Measurements from ENCODE around the gene PKN3. TPM values are rescaled to one million over a fixed set of nuclear protein-coding genes. Genes with fewer than 3 reads are reported as not detected.
A peak's percentile ranks its signal among the peaks of the same experiment; 100 is the strongest.
"Not testable (repeated sequence)": the region's sequence is repeated elsewhere in the genome, so short reads cannot be mapped to it uniquely, and the experiment has no call there.

The PKN3 gene
- polyA plus RNA-seq, 10 donors, result 6.1 to 11.4 (median 8.7) TPM

DNA sequence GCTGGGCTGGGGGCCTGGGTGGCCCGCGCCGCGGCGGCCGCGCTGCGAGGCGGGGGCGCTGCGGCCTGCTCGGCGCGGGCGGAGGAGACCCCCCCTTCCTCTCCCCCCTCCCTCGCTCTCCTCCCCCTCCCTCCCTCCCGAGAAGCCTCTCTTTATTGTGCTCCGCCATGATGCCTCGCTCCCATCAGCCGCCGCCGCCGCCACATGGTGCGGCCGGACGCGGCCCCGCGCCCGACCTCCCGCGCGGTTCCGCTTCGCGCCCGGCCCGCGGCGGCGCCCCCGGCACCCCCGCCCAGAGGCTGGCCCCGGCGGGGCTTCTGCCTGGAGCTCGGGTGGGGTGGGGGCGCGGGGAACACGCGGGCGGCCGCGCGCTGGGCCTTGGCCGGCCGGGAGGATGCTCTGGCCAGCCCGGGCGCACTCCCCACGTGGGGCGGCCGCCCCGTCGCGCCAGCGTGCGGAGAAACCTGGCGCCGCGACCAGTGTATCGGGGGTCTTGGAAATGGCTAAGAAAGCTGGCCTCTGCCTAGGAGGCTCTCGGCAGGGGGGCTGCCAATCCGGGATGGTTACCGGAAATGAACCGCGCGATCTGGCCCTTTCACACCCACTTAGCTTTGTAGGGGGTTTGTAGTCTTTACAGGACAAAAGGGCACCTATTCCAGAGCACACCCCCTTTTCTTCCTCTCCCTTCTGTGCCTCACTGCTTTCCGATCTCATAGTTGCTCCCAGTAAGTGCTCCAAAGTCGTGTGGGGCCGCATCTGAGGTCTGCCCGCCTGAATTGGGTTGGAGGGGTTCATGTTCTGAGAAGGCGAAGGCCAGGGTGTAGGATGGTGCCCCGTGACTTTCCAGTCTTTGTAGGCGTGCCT, 12.3 kb upstream of the PKN3 start:
- DNase-seq, result peak; percentile 36 to 69 (median 66)

DNA sequence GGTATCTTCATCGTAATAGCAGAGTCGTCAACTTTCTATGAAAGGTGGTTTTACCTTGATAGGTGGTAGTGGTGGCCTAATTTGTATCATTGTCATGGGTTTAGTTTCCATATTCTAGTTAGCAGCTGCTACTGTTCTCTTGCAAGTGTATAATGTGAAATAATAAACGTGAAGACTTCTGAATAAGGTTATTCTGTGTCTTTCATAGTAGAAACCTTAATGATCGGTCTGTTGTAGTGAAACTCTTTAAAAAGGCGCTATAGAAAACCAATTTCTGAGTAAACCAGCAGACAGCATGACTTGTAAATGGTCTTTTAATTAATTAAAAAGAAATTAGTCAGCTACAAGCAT, 11.6 kb upstream of the PKN3 start:
- no peak for DNase-seq

GRCh38 chr9:128693738-128694137, 8.6 kb upstream of the PKN3 start:
- DNase-seq, result not testable (repeated sequence)

DNA sequence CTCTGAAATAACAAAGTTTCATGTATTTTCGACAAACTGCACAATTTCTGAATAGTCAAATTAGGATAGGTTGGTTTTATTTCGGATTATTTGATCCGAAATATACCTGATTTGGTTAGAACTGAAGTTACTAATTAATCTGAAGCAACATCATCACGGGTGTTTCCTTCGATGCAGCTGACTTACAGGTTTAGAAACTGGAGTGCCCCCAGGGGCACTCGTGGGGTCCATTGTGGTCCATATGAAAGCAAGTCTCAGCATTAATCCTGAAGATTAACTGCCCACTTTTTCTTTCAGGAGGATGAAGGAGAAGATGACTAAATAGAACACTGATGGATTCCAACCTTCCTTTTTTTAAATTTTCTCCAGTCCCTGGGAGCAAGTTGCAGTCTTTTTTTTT, 8.0 kb upstream of the PKN3 start:
- DNase-seq, result no peak

- no peak for DNase-seq
These were observed 5.2 kb upstream of the PKN3 start for GRCh38 chr9:128696923-128697707.

- DNase-seq, result not testable (repeated sequence)
These were observed 3.1 kb upstream of the PKN3 start for GRCh38 chr9:128699096-128699795.

DNA sequence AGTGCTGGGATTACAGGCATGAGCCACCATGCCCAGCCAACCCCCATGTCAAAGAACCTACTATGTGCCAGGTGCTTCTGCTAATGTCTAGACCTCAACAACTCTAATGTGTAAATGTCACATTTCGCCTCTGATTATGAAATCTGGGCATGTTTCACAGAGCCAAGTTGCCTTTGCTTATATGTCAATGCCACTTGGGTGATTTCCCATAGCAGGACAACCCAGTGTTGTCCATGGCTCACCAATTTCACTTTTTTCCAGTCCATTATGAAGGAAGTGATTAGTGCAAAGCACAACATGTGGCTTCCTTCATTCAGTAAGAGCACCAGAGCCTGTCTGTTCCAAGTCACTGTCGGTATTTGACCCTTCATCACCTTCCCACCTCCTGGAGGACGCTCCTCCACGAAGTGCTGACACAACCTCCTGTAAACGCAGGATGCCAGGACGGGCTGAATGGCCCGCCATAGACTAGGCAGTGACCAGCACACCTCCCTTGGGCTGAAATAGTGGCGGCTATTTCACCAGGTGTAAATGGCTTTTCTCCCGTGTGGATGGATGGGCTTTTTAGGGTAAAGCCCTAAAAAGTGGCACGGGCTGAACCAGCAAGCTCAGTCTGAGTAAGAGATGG, 962 bp upstream of the PKN3 start:
- no peak for DNase-seq

DNA sequence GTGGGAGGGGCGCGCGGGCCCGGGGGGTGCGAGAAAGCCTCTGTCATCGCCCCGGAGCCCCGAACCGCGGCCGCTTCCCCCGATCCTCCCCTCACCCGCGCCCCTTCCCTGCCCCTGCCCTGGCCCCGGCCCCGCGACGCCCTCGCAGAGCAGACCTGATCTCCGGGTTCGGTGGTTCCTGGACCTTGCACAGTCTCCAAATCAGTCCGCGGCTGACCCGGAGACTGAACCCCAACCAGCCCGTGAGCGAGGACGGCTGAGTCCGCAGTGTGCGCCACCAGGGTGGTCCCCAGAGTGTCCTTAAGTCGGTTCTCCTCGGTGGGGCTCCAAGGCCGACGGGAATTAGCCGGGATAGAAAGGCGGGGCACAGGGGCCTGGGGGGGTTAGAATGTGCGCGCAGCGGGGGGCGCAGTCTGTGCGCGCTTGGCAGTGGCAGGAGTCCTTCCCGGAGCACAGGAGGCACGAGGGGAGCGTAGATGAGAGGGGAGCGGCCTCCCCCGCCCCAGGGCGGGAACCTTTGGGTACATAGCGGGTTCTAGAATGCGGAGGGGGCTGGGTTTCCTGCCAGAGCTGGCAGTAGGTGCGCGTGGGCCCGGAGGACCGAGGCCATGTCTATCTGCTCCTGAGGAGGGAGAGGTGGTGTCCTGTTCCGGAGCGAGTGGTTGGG, 779 bp downstream of the PKN3 start:
- DNase-seq, result peak in 1 of 3 donors; percentile 52

GRCh38 chr9:128703616-128704355, 1.5 kb downstream of the PKN3 start:
- DNase-seq, result no peak

DNA sequence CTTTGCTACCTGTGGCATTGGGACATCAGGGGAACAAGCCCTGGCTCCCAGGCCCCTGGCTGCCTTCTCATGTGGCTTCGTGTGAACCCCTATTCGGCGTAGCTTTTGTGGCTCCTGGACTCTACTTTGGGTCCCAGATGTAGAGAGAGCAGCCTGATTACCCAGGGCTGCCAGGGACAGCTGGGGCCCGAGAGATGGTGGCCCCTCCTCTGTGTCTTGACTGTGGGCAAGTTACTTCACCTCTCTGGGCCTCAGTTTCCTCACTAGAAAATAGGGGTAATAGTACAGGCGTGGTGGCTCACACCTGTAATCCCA, 2.0 kb downstream of the PKN3 start:
- DNase-seq, result no peak

- no peak for DNase-seq
These were observed 3.0 kb downstream of the PKN3 start for GRCh38 chr9:128705051-128705965.

DNA sequence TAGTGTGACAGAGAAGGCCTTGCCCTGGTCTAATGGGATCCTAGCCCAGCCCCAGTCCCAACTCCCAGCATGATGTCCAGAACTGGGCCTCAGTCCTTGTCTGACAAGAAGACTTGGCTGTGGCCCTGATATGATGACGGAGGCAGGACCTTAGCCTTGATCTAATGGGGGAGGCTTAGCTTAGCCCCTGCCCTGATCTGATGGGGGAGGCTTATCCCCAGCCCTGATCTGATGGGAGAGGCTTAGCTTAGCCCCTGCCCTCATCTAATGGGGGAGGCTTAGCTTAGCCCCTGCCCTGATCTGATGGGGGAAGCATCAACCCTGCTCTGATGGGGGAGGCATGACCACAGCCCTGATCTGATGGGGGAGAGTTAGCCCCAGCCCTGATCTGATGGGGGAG, 3.7 kb downstream of the PKN3 start:
- no peak for DNase-seq

DNA sequence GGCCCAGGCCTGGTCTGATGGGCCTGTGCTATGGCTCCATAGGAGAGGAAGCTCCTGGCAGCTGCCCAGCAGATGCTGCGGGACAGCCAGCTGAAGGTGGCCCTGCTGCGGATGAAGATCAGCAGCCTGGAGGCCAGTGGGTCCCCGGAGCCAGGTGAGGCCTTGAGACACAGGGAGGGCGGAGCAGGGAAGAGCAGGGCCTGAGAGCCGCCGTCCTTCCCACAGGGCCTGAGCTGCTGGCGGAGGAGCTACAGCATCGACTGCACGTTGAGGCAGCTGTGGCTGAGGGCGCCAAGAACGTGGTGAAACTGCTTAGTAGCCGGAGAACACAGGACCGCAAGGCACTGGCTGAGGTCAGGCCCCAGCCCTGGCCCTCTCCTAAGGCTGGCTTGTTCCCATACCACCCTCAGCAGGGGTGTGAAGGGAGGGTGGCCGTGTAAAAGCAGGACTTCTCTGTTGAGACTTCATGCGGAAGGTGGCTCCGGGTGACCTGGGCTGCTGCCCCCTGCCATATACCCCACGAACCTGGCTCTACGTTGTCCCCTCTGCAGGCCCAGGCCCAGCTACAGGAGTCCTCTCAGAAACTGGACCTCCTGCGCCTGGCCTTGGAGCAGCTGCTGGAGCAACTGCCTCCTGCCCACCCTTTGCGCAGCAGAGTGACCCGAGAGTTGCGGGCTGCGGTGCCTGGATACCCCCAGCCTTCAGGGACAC, 4.5 kb downstream of the PKN3 start:
- DNase-seq, result peak in 1 of 3 donors; percentile 54

- no peak for DNase-seq
These were observed 5.1 kb downstream of the PKN3 start for GRCh38 chr9:128707446-128707845.

- no peak for DNase-seq
These were observed 10.4 kb downstream of the PKN3 start for GRCh38 chr9:128712451-128713410.

- no peak for DNase-seq
These were observed 11.1 kb downstream of the PKN3 start for GRCh38 chr9:128713411-128713780.

DNA sequence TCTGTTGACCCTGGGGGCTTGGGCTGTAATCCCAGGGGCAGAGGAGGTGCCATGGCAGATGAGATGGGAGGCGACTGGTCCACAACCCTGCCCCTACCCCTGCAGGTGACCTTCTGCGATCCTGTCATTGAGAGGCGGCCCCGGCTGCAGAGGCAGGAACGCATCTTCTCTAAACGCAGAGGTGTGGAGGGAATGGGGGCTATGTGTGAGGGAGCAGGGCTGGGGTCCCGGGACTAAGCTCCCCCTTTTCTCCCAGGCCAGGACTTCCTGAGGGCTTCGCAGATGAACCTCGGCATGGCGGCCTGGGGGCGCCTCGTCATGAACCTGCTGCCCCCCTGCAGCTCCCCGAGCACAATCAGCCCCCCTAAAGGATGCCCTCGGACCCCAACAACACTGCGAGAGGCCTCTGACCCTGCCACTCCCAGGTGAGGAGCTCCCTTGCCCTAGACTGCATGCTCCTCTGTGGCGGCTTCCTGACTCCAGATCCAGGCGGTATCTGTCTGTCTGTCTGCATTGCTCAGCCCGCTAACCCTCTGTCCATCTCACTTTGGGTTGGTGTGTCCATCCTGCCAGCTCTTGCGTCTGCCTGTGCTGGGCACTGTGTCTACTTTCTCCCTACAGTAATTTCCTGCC, 11.8 kb downstream of the PKN3 start:
- no peak for DNase-seq
